ENCODE measurements around the gene SCFD2.
"Not testable (repeated sequence)": the region's sequence is repeated elsewhere in the genome, so short reads cannot be mapped to it uniquely, and the experiment has no call there.

Gene SCFD2

GRCh38 chr4:52860361-52860760, 505.5 kb downstream of the SCFD2 start:
- no peak for DNase-seq (ENCODE audit: low read depth in 2 of 2)

GRCh38 chr4:52856801-52857200, 509.1 kb downstream of the SCFD2 start:
- DNase-seq (ENCODE audit: low read depth in 2 of 2), result no peak

DNA sequence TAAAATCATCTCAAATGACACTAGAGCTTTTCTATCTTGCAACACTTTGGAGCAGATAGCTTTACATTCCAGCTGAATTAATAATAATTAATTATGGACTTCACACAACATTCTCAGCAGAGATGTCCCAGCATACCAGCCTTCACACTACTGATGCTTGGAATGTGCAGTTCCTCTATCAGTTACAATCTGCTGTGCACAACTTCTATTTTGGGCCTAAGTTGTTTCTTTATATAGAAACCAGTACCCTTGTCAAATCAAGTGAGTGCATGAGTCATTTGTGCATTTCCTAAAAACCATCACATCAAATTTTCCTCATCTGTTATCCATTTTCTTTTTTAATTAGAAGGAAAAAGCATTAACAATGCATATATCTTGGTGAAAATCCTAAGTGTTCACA, 512.5 kb downstream of the SCFD2 start:
- no peak for DNase-seq (ENCODE audit: low read depth in 2 of 2)

GRCh38 chr4:52852711-52853110, 513.1 kb downstream of the SCFD2 start:
- no peak for DNase-seq (ENCODE audit: low read depth in 2 of 2)

DNA sequence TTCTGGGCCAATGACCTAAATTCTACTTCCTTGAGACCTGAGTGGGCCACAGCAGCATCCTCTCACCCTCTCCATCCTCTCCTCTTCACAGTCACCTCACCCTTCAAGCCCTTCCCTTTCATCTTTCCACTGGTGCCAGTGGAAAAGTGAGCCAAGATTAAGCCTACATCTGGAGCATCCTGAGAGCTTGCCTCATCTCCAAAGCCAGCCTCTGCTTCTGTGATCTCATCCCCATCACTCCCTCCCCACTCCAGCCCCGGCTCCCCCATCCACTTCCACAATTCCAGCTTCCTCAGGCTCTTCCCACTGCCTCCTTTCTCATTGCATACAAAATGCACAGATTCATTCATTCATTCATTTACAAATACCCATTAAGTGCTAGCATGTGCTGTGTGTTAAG, 513.8 kb downstream of the SCFD2 start:
- no peak for DNase-seq (ENCODE audit: low read depth in 2 of 2)

- DNase-seq (ENCODE audit: low read depth in 2 of 2), result no peak
Observed at GRCh38 chr4:52850406-52851124, 515.3 kb downstream of the SCFD2 start.

- DNase-seq (ENCODE audit: low read depth in 2 of 2), result no peak
Observed at GRCh38 chr4:52848254-52848653, 517.6 kb downstream of the SCFD2 start.

DNA sequence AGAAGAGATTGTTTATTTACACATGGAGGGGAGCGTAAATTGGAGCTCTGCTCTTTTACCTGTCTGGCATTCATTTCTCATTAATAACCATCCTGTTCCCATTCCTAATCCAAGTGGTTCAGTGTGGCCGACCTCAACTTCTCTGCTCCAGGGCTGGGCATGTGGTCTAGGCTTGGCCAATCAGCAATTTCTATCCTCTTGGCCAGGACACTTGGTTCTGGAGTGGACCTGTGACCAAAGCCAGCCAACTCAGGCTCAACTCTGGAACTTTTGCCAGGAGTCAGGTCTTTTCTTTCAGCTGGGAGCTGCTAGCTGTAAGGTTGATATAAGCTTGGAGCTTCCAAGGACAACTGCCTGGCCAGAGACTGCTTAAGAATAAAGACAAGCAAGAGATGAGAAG, 519.4 kb downstream of the SCFD2 start:
- no peak for DNase-seq (ENCODE audit: low read depth in 2 of 2)

DNA sequence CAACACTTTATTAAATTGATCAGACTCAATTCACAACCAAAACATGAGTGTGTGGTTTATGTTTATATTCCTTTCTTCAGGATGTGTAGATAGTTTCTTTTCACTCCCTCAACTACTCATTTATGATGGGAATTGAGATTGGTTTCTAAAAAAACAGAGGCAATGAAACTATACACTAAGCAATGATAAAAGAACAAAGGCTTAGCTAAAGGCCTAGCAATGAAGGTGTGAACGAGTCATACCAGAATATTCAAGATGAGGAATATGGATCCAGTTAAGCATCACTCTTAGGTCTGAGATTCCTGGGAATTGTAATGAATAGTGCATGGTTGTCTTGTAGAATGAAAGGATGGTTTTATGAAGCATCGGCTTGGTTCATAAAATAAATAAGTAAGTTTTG, 521.3 kb downstream of the SCFD2 start:
- no peak for DNase-seq (ENCODE audit: low read depth in 2 of 2)

- no peak for DNase-seq (ENCODE audit: low read depth in 2 of 2)
Observed at GRCh38 chr4:52843958-52844357, 521.9 kb downstream of the SCFD2 start.

- DNase-seq (ENCODE audit: low read depth in 2 of 2), result no peak
Observed at GRCh38 chr4:52843351-52843750, 522.5 kb downstream of the SCFD2 start.

DNA sequence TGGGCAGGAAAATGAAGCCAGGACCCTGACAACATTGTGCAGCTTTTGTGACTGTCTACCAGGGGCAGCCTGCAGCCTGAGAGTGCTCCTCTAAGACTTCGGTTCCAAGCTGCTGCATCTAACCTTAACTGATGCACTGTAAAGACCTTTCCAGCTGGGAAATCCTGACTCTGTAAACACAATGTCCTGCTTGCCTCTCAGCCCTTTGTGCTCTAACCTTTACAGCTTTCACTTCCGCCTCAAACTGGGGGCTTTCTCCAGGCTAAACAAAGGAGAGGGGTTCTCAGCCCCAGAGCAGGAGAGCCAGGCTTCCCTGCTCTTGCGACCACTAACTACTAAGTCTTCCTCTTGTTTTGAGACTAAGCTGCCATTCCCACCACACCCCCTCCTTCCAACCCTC, 523.1 kb downstream of the SCFD2 start:
- DNase-seq (ENCODE audit: low read depth in 2 of 2), result no peak

DNA sequence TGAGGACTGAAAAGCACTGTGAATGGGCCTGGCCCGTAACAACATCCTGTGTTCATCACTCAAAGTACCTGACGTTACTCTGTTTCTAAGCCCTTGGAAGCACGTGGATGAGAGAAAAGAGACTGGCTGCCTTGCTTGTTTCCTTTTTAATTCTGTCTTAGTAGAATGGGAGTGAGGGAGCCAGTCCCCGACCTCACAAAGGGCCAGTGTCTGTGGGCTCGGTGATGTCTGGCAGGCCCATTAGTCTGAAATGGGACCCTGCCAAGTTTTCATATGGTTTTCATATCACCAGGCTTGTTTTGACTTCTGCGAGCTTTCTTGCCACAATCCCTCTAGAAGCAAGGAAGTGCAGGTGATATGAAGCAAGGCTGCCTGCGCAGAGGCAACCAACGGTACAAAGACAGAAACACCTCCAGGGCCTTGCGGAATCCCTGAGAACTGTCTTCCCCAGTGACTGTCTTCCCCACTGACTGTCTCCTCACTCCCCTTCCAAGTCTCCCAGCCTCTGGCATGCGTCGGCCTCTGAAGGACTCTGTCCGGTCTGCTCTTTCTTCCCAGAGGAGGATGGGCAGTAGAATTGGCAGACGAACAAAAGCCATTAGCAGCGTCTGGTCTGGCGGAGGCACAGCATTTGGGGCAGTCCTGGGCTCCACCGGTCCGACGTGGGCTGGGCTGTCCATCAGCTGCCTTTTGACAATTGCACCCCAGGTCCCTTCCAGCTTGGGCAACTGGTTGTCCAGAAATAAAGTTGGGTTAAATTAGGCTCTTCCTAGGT, 524.0 kb downstream of the SCFD2 start:
- no peak for DNase-seq (ENCODE audit: low read depth in 2 of 2)

- no peak for DNase-seq (ENCODE audit: low read depth in 2 of 2)
Observed at GRCh38 chr4:52840531-52841370, 525.1 kb downstream of the SCFD2 start.

DNA sequence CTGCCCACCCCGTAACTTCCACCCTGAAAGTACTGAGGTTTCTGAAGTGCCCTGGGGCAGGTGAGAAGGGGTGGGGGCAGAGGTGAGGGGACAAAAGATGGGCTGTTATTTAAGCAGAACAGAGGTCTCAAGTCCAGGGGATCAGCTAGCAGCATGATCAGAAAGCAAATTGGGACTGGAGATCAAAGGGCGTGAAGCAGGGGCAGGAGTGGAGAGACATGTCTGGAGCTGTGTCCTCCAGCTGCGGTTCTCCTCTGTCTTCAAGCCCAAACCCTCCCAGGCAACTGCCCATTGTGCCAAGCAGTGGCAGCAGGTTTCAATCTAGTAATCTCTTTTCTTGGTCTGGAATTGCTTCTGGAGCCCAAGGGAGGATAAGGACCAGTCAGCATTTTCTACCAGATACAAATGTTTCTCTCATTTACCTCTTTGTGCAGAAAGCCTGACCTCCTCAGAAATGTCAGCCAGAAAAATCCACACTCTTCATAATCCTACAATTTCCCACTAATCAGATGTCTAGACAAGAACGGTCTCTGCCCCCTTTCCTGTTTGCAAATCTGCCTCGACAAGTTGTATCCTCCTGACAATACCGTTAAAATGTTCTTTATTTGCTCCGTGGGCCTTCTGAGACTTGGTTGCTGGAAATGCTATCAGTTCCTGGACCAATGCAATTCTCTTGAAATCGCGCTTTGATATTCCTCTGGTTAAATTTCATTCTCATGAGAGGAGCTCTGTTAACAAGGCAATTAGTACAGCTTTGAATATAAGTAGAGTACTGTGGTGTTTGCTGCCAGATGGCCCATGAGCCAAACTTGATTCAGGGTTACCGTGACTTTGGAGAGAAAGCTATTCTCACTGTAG, 526.9 kb downstream of the SCFD2 start:
- no peak for DNase-seq (ENCODE audit: low read depth in 2 of 2)

- no peak for DNase-seq (ENCODE audit: low read depth in 2 of 2)
Observed at GRCh38 chr4:52837716-52838558, 527.9 kb downstream of the SCFD2 start.

GRCh38 chr4:52836678-52837077, 529.2 kb downstream of the SCFD2 start:
- no peak for DNase-seq (ENCODE audit: low read depth in 2 of 2)

GRCh38 chr4:52836120-52836519, 529.7 kb downstream of the SCFD2 start:
- no peak for DNase-seq (ENCODE audit: low read depth in 2 of 2)

DNA sequence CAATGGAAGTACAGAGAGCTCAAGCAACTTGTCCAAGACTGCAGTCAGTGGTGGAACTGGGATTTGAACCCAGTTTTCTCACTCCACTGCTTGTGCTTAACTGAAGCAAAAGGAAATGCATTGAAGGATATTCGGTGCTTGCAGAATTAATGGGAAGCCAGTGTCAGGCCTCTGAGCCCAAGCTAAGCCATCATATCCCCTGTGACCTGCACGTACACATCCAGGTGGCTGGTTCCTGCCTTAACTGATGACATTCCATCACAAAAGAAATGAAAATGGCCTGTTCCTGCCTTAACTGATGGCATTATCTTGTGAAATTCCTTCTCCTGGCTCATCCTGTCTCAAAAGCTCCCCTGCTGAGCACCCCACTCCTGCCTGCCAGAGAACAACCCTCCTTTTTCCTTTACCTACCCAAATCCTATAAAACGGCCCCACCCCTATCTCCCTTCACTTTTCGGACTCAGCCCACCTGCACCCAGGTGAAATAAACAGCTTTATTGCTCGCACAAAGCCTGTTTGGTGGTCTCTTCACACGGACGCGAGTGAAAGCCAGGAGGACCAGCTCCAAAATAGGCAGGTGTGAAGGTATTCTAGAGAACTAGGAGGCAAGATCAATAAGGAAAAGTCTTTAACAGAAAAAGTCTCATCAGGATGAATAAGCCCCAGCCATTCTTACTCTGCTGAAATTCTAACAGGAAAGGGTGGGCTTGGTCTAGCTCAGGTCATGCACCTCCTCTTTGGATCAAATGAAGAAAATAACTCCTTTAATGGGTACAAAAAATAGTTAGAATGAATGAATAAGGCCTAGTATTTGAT, 531.0 kb downstream of the SCFD2 start:
- DNase-seq (ENCODE audit: low read depth in 2 of 2), result not testable (repeated sequence)

Measured in stimulated activated CD4-positive, alpha-beta T cell treated with anti-CD3 and anti-CD28 coated beads, Interleukin-12 subunit alpha, Interleukin-12 subunit beta, amount 100 ng/mL, for 24 hours (primary cell).